PC-9 (cell line): Measurements from ENCODE around the gene GRIN2A. TPM values are rescaled to one million over a fixed set of nuclear protein-coding genes. Genes with fewer than 3 reads are reported as not detected.

Source experiments
- BruUV-seq: library from RNA; stranded (reverse); fragments of 400-500 nt; replicated peaks from 2 replicates; lab custom pipeline; 2021; lab: Mats Ljungman, UMichigan
- CTCF ChIA-PET: fragments of 300-600 bp; sonication (Branson Sonifier 250); formaldehyde crosslinking; loops from one replicate; lab custom pipeline; 2022; ENCODE audit warnings: antibody characterized with exemption; lab: Charles Lee
- POLR2A ChIA-PET: fragments of 300-600 bp; sonication (Branson Sonifier 250); formaldehyde crosslinking; loops from one replicate; lab custom pipeline; 2022; ENCODE audit warnings: antibody characterized with exemption; ENCODE audit not compliant: unreplicated experiment; lab: Charles Lee
- DNase-seq, 2 experiments: peaks; one replicate each; pipeline versions ENCODE4 v3.0.0 to v3.0.0-alpha.2; 2015 to 2022; ENCODE audit warnings: mixed read lengths in 1 of 2
- H2AFZ ChIP-seq: fragments of 200-600 bp; sonication (generic); 2 replicates; pipeline ENCODE4 v1.8.1; 2017; ENCODE audit warnings: antibody characterized with exemption
- H3F3A ChIP-seq: fragments of 200-600 bp; sonication (generic); 2 replicates; pipeline ENCODE4 v1.8.1; 2017; ENCODE audit warnings: antibody characterized with exemption, mild to moderate bottlenecking, low read depth; ENCODE audit not compliant: insufficient read depth
- H3K27ac ChIP-seq: fragments of 200-600 bp; sonication (generic); 2 replicates; pipeline ENCODE4 v1.6.1; 2016; ENCODE audit warnings: mixed run types
- H3K27me3 ChIP-seq: fragments of 200-600 bp; sonication (generic); 2 replicates; pipeline ENCODE4 v1.6.1; 2016; ENCODE audit warnings: low read depth, mixed run types; ENCODE audit not compliant: insufficient read depth
- H3K36me3 ChIP-seq: fragments of 200-600 bp; sonication (generic); 2 replicates; pipeline ENCODE4 v1.6.1; 2016; ENCODE audit warnings: low read depth, mixed run types
- H3K4me1 ChIP-seq: fragments of 200-600 bp; sonication (generic); replicated peaks from 2 replicates; pipeline ENCODE4 v1.6.1; 2016; ENCODE audit warnings: mixed run types; ENCODE audit not compliant: insufficient read depth
- H3K4me2 ChIP-seq: fragments of 200-600 bp; sonication (generic); 2 replicates; pipeline ENCODE4 v1.6.1; 2017; ENCODE audit warnings: mixed run types
- H3K4me3 ChIP-seq: fragments of 200-600 bp; sonication (generic); 2 replicates; pipeline ENCODE4 v1.6.1; 2016; ENCODE audit warnings: mixed run types
- H3K79me2 ChIP-seq: fragments of 200-600 bp; sonication (generic); 2 replicates; pipeline ENCODE4 v1.6.1; 2017; ENCODE audit warnings: low read depth, mixed run types
- H3K9me2 ChIP-seq: fragments of 200-600 bp; sonication (generic); 2 replicates; pipeline ENCODE4 v1.8.1; 2017; ENCODE audit warnings: mild to moderate bottlenecking; ENCODE audit not compliant: insufficient read depth
- H3K9me3 ChIP-seq: fragments of 200-600 bp; sonication (generic); 2 replicates; pipeline ENCODE4 v1.8.1; 2016; ENCODE audit warnings: low read depth; ENCODE audit not compliant: insufficient read depth
- H4K20me1 ChIP-seq: fragments of 200-600 bp; sonication (generic); 2 replicates; pipeline ENCODE4 v1.8.1; 2017; ENCODE audit not compliant: insufficient read depth
- EZH2 ChIP-seq: fragments of 200-600 bp; sonication (generic); IDR thresholded peaks from 2 replicates; pipeline ENCODE4 v1.8.0; 2017; ENCODE audit warnings: antibody characterized with exemption, low read depth
- intact Hi-C: fragments of 100-400 bp; cut with micrococcal nuclease; formaldehyde crosslinking; loops from one replicate; pipeline ENCODE4 v1.10.0; 2022; ENCODE audit not compliant: unreplicated experiment
- total RNA-seq: library from RNA; stranded (reverse); gene quantifications from 2 replicates; pipeline ENCODE4 v1.2.3, GENCODE V29; 2021
- TF ChIP-seq, protein P1 (sequence below): fragments of 200-600 bp; sonication (generic); conservative IDR thresholded peaks from 2 replicates; pipeline ENCODE4 v1.6.1; 2017; ENCODE audit warnings: mixed run types, antibody characterized with exemption, mild to moderate bottlenecking, moderate library complexity

The GRIN2A gene
- total RNA-seq, 1 experiment from 2014 or later, result not detected

- intact Hi-C loops, result no loop called here
- no peaks in the 10 kb centered on the region for H3K9me3 ChIP-seq
- TF ChIP-seq EZH2, result no peak
- TF ChIP-seq, protein P1, sequence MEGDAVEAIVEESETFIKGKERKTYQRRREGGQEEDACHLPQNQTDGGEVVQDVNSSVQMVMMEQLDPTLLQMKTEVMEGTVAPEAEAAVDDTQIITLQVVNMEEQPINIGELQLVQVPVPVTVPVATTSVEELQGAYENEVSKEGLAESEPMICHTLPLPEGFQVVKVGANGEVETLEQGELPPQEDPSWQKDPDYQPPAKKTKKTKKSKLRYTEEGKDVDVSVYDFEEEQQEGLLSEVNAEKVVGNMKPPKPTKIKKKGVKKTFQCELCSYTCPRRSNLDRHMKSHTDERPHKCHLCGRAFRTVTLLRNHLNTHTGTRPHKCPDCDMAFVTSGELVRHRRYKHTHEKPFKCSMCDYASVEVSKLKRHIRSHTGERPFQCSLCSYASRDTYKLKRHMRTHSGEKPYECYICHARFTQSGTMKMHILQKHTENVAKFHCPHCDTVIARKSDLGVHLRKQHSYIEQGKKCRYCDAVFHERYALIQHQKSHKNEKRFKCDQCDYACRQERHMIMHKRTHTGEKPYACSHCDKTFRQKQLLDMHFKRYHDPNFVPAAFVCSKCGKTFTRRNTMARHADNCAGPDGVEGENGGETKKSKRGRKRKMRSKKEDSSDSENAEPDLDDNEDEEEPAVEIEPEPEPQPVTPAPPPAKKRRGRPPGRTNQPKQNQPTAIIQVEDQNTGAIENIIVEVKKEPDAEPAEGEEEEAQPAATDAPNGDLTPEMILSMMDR, result no peak
- no TSS peak for BruUV-seq
- no peaks in the 10 kb centered on the region for H3K9me2 ChIP-seq
- H3K27me3 ChIP-seq, result no peaks in the 10 kb centered on the region
- H3K4me2 ChIP-seq, result no peak overlapping the region
- no peak overlapping the region for H3K4me3 ChIP-seq
- no peaks in the 10 kb centered on the region for H3F3A ChIP-seq
- no peak overlapping the region for H3K27ac ChIP-seq
- no peaks in the 10 kb centered on the region for H3K79me2 ChIP-seq
- H3K36me3 ChIP-seq, result no peaks in the 10 kb centered on the region
- no peak overlapping the region for H2AFZ ChIP-seq
- H3K4me1 ChIP-seq, result no peaks in the 10 kb centered on the region
- H4K20me1 ChIP-seq, result no peaks in the 10 kb centered on the region
- ChIA-PET CTCF (no interaction called here), POLR2A (no interaction called here)
- no peak for DNase-seq
These were observed 83.2 kb downstream of the GRIN2A start for GRCh38 chr16:10098991-10099390.

GRCh38 chr16:10097271-10097670 lies 85.0 kb downstream of the GRIN2A start:
- no peaks in the 10 kb centered on the region for H3K36me3 ChIP-seq
- no peak overlapping the region for H3K27ac ChIP-seq
- no TSS peak for BruUV-seq
- no peaks in the 10 kb centered on the region for H3K79me2 ChIP-seq
- intact Hi-C loops, result no loop called here
- no peak for DNase-seq
- no peaks in the 10 kb centered on the region for H3K9me2 ChIP-seq
- H3K4me2 ChIP-seq, result no peak overlapping the region
- H4K20me1 ChIP-seq, result no peaks in the 10 kb centered on the region
- no peaks in the 10 kb centered on the region for H3K27me3 ChIP-seq
- ChIA-PET POLR2A (no interaction called here), CTCF (no interaction called here)
- no peaks in the 10 kb centered on the region for H3F3A ChIP-seq
- no peak overlapping the region for H2AFZ ChIP-seq
- H3K4me1 ChIP-seq, result no peaks in the 10 kb centered on the region
- H3K9me3 ChIP-seq, result no peaks in the 10 kb centered on the region
- TF ChIP-seq, protein P1, result no peak
- no peak for TF ChIP-seq EZH2
- H3K4me3 ChIP-seq, result no peak overlapping the region

- CTCF ChIA-PET, result no interaction called here
- TF ChIP-seq, protein P1, result no peak
- TF ChIP-seq EZH2, result no peak
- intact Hi-C loops, result no loop called here
These were observed 88.7 kb downstream of the GRIN2A start for GRCh38 chr16:10093576-10093975.

More at GRCh38 chr16:10093576-10093975, 88.7 kb downstream of the GRIN2A start:
- H3K27me3 ChIP-seq, result no peaks in the 10 kb centered on the region
- DNase-seq, result no peak
- POLR2A ChIA-PET, result no interaction called here
- no TSS peak for BruUV-seq
- H3K4me3 ChIP-seq, result no peak overlapping the region
- no peaks in the 10 kb centered on the region for H3K4me1 ChIP-seq
- H3F3A ChIP-seq, result no peaks in the 10 kb centered on the region
- no peak overlapping the region for H3K4me2 ChIP-seq
- no peak overlapping the region for H2AFZ ChIP-seq
- H3K9me2 ChIP-seq, result no peaks in the 10 kb centered on the region
- no peaks in the 10 kb centered on the region for H3K36me3 ChIP-seq
- H3K27ac ChIP-seq, result no peak overlapping the region
- H4K20me1 ChIP-seq, result no peaks in the 10 kb centered on the region
- no peaks in the 10 kb centered on the region for H3K9me3 ChIP-seq
- H3K79me2 ChIP-seq, result no peaks in the 10 kb centered on the region
